Fibroblast of gingiva (primary cell): ENCODE data around the gene SNX15.
"Not testable (repeated sequence)": the region's sequence is repeated elsewhere in the genome, so short reads cannot be mapped to it uniquely, and the experiment has no call there.

Source experiments
- DNase-seq: peaks from one replicate; pipeline ENCODE4 v3.0.0-alpha.2; 2011; ENCODE audit warnings: low read depth

Gene SNX15

DNA sequence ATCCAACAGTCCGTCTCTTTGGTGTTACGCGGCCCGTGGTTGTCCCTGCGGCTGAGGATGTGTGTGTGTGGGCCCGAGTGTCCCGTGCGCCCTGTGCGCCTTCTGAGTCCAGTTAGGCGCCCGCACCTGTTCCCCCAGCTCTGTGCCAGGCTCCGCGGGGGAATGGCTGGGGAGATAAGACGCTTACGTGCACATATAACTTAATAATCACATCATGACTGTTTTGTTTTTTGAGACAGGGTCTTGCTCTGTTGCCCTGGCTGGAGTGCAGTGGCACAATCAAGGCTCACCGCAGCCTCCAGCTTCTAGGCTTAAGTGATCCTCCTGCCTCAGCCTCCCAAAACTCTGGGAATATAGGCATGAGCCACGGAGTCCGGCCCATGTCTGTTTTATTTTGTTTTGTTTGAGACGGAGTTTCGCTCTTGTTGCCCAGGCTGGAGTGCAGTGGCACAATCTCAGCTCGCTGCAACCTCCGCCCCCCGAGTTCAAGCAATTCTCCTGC, 12.5 kb upstream of the SNX15 start:
- DNase-seq: peak; percentile 28

DNA sequence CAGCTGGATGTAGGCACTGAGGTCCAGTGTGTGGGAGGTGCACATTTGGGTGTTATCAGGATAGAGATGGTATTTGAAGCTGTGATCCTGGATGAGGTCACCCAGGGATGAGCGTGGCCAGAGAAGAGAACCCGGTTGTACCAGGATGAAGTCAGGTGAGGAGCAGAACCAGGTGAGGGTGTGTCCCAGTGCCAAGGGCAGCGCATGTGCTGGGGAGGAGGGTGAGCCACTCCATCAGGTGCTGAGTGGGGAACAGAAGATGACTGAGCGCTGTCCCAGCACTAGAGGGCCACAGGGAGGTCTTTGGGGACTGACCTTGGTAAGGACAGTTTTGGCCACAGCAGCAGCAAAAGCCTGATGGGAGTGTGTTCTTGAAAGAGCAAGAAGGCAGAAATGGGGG, 10.5 kb upstream of the SNX15 start:
- no peak for DNase-seq

DNA sequence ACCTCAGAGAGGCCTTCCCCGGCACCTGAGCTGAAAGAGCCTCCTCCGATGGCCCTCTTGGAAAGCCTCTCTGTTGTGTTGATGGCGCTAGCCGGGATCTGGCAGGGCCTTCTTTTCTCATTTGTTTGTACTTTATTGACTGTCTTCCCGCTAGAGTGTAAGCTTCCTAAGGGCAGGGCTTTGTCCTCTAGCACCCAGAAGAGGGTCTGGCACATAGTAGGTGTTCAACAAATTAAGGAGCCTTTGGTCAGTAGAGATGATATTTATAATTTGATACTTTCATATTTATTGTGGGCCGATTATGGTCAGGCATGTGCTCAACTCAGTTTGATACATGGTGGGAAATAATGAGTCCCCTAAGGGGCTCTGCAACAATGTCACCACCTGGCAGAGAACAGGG, 9.3 kb upstream of the SNX15 start:
- no peak for DNase-seq

DNA sequence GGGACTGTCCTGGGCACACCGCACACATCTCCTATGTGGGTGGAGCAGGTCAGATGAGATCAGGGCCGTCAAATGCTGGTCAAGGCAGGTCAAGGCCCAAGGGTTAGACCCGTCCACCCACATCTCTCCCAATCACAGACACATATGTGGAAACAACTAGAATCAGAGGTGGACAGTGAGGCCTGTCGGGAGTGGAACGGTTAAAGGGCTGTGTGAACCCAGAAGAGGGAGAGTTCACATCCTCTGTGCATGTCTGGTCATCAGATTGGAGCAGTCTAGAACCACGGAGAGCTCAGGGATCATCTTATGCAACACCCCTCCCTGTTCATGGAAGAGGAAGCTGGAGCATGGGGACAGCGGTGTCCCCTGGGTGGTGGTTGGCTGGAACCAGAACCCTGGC, 7.4 kb upstream of the SNX15 start:
- no peak for DNase-seq

DNA sequence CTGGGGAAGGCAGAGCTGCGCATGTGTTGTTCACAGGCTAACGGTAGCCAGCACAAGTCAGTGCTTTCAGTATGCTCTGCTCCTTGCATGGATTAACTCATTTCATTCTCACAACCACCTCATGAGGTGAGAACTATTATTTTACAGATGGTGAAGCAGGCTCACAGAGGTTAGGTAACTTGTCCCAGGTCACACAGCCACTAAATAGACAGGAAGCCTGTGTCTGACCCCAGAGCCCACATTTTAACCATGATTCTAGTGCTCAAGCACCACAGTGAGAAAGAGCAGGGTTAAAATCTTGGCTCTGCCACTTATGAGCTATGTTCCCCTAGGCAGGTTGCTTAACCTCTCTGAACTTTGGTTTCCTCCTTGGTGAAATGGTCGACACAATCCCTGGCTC, 6.2 kb upstream of the SNX15 start:
- no peak for DNase-seq

DNA sequence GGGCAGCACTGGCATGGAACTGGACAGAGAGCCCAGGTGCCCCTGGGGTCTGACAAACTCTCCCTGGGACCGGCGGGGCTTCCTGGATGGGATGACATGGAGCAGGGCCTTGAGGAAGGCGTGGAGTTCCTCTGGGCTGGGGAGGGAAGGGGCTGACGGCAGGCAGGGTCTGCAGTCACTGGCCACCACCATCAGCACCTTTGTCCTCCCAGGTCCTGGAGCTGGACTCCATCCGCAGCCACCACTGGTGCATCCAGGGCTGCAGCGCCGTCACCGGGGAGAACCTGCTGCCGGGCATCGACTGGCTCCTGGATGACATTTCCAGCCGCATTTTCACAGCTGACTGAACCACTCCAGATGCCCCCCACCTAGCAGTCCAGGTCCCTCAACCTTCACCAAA, 5.7 kb upstream of the SNX15 start:
- no peak for DNase-seq

DNA sequence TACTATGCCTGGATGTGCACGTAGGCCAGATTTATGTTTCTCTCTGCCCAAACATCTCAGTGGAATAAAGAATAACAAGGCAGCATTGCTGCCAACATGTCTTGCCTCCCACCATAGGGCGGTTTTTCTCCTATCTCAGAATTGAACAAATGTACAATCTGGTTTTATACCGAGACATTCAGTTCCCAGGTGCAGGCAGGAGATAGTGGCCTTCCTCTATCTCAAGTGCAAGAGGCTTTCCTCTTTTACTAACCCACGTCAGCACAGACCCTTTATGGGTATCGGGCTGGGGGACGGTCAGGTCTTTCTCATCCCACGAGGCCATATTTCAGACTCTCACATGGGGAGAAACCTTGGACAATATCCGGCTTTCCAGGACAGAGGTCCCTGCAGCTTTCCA, 3.7 kb upstream of the SNX15 start:
- not testable (repeated sequence) for DNase-seq

DNA sequence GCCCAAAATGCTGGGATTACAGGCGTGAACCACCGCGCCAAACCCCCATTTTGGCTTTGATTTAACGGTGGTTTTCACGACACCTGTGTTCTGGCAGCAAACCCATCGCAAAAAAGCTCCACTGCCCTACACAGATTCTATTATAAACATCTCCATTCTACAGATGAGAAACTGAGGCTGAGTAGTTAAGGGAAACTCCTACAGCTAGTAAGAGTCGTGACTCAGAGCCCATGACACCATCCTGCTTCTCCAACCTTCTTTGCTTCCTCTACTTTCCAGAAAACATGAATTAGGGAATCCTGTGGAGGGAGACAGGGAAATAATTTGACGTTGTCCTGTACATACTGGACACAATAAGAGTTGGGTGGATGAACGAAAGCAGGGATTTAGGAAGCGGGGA, 429 bp upstream of the SNX15 start:
- no peak for DNase-seq

DNA sequence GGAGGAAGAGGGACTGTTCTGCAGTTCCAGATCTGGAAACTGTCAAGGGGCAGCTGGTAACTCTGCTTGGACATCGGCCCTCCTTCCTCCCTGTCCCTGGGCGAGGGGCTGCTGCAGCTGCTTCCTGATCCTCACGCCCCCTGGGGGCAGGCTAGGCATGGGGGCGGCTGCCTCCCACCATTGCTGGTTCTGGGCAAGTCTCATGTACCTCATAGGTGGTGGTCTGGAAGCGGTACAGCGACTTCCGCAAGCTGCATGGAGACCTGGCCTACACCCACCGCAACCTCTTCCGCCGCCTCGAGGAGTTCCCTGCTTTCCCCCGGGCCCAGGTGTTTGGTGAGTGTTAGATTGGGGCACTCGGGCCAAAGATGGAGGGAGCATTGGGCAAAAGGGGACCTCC, 5.0 kb downstream of the SNX15 start:
- no peak for DNase-seq

DNA sequence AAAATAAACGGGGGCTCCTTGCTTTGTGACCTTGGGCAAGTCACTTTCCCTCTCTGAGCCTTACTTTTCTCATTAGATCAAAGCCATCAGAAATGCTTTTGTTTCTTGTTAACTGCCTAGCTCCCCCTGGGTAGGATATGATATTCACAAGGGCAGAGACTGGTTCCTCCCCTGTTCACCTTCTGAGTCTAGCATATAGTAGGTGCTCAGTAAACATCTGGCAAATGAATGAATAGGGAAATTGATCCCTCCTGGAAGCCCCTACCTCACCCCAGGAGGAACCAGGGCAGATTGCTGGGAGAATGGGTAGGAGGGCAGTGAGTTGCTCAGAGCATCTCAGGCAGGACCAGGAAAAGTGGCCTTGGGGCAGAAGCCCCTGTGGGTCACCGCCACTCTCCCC, 7.2 kb downstream of the SNX15 start:
- DNase-seq: no peak

DNA sequence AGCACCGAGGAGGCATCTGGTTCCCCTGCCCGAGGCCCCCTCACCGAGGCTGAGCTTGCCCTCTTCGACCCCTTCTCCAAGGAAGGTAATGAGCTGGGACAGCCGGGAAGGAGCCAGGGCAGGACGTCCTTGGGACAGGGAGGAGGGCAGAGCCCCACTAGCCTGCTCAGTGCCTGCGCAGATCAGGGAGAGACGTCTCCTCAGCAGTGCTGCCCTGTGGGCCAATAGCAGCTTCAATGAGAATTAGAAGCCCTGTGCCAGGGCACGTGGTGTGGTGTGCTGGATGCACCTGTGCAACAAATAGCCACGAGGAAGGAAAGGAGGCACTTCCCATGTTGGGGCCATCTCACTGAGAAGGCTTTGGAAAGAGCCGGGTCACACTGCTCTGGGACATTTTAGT, 8.3 kb downstream of the SNX15 start:
- no peak for DNase-seq

DNA sequence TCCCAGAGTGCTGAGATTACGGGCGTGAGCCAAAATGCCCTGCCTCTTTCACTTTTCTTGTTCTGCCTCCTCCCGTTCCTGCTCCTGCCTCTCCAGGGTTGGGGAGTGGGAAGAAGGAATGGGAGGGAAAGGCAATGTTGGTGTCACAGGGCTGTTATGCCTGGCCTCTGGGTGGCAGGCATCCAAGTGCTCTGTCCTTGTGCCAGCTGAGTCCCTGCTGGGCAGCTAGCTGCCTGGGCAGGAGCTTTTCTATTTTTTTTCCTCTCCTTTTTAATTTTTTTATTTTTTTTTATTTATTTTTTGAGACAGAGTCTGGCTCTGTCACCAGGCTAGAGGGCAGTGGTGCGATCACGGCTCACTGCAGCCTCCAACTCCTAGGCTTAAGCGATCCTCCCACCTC, 9.7 kb downstream of the SNX15 start:
- no peak for DNase-seq

DNA sequence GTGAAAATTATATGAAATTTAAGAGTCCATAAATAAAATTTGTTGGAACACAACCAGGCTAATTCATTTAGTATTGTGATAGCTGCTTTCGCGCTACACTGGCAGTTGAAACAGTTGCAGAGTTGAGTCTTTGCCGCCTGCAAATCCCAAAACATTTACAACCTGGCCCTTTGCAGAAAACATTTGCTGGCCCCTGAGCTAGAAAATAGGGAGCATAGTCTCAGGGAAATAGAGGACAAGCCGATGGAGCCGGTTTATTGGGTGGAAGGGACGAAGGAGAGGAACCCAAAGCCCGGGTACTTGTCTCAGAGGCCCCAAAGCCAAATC, 13.2 kb downstream of the SNX15 start:
- no peak for DNase-seq

DNA sequence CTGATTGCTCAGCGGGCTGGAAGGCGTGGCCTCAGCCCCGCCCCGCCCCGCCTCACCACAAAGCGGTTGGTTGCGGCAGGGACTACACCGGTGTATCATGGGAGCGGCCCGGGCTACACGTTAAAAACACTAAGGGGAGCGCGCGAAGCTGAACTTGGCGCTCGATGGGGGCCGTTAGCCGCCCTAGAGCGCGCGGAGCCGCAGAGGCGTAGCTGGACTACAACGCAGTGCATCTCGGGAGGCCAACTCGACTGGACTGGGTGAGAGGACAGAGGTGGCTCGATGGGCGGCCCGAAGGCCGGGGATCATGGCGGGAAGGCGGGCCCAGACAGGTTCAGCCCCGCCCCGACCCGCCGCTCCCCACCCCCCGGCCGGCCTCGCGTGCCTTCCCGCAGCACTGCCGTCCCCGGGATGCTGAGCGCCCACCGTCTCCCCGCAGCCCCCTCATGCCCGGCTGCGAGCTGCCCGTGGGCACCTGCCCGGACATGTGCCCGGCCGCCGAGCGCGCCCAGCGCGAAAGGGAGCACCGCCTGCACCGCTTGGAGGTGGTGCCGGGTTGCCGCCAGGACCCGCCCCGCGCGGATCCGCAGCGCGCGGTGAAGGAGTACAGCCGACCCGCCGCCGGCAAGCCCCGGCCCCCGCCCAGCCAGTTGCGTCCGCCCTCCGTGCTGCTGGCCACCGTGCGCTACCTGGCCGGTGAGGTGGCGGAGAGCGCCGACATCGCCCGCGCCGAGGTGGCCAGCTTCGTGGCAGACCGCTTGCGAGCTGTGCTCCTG, 13.8 kb downstream of the SNX15 start, which contains the start of gene SAC3D1:
Gene SAC3D1 (plus strand): TSS at position 364 of the 776 bp plus-strand sequence. CDS start 83 bp downstream, at position 447.
- peak; percentile 92 for DNase-seq

DNA sequence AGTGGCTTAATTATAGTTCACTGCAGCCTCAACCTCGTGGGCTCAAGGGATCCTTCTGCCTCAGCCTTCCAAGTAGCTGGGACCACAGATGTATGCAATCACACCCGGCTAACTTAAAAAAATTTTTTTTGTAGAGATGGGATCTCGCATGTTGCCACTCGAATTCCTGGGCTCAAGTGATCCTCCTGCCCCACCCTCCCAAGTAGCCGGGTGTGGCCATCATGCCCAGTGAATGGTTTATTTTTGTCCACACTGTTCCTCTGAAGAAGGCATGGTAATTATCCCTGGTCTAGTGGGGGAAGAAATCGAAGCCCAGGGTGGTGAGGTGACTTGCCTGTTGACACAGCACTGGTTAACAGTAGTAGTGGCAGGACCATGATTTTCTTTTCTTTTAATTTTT, 15.7 kb downstream of the SNX15 start:
- no peak for DNase-seq

DNA sequence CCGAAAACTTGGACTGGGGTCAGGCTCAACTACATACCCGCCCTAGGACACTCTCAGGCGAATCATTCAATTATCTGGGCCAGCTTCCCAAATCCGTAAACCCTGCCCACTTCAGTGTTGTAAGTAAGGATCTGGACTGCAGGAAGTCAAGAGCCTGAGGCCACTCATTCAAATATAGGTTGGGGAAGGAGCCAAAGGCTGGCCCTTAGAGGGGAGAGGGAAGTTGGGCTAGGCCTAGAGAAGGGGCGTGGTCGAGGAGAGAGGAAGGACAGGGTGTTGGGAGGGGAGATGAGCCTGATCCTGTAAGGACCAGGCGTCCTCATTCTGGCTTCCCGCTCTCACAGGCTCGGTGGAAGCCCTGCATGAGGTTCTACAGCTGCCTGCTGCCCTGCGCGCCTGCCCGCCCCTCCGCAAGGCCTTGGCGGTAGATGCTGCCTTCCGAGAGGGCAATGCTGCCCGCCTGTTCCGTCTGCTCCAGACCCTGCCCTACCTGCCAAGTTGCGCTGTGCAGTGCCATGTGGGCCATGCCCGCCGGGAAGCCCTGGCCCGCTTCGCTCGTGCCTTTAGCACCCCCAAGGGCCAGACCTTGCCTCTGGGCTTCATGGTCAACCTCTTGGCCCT, 16.8 kb downstream of the SNX15 start:
- peak; percentile 48 for DNase-seq

DNA sequence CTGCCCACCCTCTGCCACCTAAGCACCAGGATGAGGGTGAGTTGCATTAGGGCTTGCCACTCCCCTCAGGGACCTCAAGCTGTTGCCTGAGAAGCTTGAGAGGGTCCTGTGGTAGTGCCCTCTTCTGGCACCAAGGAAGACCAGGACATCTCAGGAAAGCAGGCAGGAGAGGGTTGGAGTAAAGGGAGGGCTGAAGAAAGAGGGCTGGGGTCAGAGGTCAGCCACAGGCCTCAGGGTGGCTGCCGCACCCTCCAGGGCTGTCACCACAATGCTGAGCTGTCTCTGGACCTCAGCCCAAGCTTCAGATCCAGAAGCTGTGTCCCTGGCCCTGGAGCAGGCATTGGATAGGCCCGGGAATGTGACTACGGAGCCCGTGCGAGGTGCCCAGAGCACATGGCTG, 17.8 kb downstream of the SNX15 start:
- DNase-seq: no peak

DNA sequence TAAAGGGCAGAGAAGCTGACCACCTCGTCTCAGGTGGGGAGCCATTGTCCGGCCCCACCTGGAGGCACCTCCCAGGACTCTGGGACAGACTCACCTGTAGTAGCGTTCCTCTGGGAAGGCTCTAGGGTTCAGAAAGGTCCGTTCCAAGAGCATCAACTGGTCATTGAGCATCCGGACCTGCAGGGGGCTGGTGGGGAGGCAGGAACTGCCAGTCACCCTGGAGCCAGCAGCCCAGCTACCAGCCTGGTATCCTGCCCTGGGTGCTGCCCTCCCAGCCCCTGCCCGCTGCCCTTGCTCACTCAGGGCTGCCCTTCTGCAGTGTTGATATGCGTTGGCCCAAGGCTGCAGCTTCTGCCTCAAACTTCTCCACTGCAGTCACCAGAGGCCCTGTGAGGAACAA, 18.5 kb downstream of the SNX15 start:
- no peak for DNase-seq

DNA sequence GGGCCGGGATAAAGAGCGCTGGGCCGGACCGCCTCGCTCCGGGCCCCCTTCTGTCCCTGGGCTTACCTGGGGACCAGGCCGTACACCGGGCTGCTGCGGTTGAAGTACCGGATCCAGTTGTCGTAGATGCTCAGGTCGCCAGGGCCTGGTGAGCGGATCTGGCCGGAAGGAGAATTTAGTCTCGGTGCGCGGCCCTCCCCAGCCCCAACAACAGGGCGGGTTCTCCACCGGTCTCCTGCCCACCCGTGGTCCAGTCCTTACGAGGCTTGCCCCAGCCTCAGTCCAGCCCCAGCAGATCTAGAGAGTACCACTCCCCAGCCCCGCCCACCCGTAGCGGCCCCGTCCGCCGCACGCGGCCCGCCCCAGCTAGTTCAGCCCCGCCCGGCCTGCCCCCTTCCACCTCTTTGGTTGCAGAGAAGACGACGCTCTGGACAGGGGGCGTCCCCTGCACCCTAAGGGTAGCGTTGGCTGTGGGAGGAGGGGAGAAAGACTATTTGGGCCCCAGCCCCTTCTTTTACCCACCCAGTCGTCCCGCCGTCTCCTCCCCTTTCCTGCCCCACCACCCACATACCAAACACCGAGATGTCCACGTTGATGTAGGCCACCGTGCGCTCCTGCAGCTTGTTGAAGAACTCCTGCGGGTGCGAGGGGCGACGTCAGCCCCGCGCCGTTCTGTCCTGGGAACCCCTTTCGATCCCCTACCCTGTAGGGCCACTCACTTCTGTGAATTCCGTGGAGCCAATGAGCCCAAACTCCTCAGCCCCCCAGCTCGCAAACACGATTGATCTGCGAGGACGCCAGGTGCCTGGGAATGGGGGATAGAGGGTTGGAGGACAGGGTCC, 20.6 kb downstream of the SNX15 start:
- no peak for DNase-seq

DNA sequence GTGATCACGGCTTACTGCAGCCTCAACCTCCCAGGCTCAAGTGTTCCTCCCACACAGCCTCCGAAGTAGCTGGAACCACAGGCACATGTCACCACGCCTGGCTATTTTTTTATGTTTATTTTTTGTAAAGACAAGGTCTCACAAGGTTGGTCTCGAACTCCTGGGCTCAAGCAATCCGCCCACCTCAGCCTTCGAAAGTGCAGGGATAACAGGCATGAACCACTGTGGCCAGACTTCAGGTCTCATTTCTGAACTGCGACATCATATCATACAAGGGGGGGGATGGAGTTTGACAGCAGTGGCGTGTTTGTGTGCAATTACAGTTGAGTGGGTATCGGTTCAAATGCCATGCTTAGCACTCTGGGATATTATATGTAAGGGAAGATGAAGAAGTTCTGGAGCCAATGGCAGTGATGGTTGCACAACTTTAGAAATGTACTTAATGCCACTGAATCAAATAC, 24.2 kb downstream of the SNX15 start:
- DNase-seq: no peak

DNA sequence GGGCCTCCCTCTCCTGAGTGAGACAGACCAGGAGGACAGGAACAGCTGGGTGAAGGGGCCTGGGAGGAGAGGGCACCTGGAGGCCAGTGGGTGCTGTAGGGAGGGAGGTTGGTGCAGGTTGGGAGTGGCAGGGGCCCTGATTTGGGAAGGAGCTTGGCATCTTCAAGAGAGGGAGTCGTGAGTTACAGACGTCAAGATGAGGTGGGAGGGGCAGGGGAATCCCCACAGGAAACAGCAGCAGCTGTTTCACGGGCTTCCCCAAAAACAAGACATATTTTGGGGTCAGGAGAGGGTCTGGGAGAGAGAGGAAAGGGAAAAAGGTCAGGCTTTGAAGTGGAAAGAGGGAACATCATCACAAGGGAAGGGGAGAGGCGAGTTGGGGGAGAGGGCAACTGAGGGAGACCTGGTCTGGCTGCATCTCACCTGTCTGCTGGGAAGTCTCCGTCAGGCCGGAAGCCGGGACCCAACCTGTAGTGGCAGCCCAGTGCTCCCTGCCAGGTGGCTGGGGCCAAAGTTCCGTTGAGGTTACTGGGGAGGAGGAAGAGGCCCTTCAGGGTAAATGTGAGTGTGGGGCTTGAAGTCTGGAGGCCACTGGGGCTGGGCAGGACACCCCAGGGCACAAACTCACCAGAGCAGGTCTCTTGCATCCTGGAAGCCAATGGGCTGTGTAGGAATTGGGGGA, 26.7 kb downstream of the SNX15 start:
- no peak for DNase-seq

DNA sequence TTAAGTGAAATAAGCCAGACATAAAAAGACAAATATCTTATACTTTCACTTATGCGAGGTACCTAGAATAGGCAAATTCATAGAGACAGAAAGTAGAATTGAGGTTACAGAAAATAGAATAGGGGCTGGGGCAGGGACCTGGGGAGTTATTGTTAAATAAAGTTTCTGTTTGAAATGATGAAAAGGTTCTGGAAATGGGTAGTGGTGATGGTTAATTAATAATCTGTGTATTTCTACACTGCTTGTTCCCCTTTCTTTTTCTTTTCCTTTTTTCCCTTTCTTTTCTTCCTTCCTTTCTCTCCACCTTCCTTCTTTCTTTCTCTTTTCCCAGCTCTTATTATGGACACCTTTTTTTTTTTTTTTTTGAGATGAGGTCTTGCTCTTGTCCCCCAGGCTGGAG, 28.3 kb downstream of the SNX15 start:
- no peak for DNase-seq
